SK-N-SH treated with all-trans-retinoic acid at 6 μM for 48 hours (cell line): ENCODE data around the gene SHOC1.

Source experiments
- GLIS3 ChIP-seq: fragments of 250-450 bp; sonication (Bioruptor Pico); IDR thresholded peaks from 2 replicates; pipeline ENCODE4 v1.5.0; 2020; ENCODE audit warnings: mild to moderate bottlenecking, moderate library complexity
- ZFP3 ChIP-seq: fragments of 250-450 bp; sonication (Bioruptor Pico); IDR thresholded peaks from 2 replicates; pipeline ENCODE4 v1.5.0; 2020; ENCODE audit warnings: mild to moderate bottlenecking, moderate library complexity
- TF ChIP-seq, protein P1 (sequence below): fragments of 250-450 bp; sonication (Bioruptor Pico); IDR thresholded peaks from 2 replicates; pipeline ENCODE4 v1.5.1; 2021; ENCODE audit warnings: mild to moderate bottlenecking, moderate library complexity

DNA sequence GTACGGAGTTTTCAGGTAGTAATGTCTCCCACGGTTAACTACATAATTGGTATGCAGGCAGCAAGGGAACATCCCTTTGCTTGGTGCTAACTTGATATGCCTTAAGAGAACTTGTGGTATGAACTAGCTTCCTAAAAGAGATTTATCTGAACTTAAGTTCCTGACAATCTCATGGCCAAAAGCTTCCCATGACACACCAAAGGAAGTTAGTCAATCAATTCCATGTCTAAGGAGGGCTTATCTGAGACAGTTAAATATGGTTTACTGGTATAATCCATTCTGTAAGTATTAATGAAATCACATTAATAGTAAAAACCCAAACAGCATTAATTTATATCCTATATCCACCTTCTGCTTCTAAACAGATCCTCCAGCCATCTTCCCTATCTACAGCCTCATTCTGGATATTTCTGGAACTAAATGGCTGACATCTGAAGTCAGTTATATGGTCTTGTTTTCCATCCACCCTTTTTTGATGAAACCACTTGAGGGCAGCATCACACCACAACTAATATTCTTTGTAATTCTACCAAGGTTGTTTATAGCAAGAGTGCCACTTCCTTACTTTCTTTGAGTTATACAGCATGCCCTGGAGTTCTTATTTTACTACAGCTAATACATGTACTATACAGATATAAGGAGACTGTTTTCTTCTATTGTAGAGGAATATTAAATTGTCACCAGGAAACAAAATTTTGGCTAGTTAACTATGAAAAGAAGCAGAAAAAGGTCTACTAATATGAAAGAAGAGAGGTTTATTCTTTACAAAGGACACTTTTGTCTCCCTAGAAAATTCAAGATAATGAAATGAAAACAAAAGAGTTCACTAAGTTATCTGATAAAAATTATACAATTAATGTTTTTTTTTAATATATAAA, 34.7 kb downstream of the SHOC1 start:
- TF ChIP-seq ZFP3 (CRISPR knock-in tag) (no peak), GLIS3 (CRISPR knock-in tag) (no peak)
- TF ChIP-seq, protein P1, sequence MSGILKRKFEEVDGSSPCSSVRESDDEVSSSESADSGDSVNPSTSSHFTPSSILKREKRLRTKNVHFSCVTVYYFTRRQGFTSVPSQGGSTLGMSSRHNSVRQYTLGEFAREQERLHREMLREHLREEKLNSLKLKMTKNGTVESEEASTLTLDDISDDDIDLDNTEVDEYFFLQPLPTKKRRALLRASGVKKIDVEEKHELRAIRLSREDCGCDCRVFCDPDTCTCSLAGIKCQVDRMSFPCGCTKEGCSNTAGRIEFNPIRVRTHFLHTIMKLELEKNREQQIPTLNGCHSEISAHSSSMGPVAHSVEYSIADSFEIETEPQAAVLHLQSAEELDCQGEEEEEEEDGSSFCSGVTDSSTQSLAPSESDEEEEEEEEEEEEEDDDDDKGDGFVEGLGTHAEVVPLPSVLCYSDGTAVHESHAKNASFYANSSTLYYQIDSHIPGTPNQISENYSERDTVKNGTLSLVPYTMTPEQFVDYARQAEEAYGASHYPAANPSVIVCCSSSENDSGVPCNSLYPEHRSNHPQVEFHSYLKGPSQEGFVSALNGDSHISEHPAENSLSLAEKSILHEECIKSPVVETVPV (CRISPR knock-in tag), result no peak
